ENCODE data around the gene BICC1. TPM values are rescaled to one million over a fixed set of nuclear protein-coding genes. Genes with fewer than 3 reads are reported as not detected.

The BICC1 gene
- total RNA-seq, 1 experiment from 2014 or later = 13.9 TPM

DNA sequence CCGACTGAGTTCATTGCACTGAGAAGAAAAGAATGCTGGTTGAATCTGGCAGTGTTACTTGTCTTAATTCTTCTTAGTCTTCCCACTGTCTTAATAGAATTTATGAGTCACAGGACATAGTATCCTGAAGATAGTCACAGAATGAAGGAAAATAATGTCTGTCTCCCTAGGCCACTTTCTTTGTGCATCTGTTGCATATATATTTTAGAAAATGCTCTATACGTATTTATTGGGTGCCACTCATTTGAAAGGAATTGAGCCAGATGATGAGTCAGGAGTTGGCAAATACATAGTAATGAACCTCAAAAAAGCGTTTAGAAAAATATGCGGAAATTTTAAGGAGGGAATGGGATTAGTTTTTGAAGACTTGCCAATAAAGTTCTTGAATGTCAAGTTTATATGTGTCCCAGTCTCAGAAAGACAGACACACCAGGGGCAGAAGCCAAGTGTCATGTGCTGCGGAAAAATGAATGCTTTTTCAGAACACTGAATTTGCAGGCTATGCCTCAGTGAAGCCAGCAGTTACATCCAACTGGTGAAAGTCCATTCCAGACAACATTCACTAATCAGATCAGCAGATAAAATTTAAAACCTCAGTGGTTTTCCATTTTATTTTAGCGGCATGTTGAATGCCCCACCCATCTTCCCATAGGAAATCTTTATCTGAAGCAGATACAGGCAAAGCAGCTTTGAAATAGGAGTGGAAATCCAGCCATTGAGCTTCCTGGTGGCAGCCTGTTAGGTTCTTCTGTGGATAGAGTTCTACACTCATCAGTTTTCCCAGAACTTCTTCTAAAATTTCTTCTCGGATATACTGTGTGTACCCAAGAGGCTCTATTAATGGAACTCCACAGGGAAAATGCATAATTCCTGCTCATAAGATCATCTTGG, 308.4 kb downstream of the BICC1 start:
- TF ChIP-seq EZH2 (IDR thresholded peaks at IDR 0.05; ENCODE audit: low read length, unreplicated experiment) (no peak), EZH2phosphoT487 (IDR thresholded peaks at IDR 0.05; ENCODE audit: borderline replicate concordance, low read length) (no peak)
- TF ChIP-seq, protein P1, sequence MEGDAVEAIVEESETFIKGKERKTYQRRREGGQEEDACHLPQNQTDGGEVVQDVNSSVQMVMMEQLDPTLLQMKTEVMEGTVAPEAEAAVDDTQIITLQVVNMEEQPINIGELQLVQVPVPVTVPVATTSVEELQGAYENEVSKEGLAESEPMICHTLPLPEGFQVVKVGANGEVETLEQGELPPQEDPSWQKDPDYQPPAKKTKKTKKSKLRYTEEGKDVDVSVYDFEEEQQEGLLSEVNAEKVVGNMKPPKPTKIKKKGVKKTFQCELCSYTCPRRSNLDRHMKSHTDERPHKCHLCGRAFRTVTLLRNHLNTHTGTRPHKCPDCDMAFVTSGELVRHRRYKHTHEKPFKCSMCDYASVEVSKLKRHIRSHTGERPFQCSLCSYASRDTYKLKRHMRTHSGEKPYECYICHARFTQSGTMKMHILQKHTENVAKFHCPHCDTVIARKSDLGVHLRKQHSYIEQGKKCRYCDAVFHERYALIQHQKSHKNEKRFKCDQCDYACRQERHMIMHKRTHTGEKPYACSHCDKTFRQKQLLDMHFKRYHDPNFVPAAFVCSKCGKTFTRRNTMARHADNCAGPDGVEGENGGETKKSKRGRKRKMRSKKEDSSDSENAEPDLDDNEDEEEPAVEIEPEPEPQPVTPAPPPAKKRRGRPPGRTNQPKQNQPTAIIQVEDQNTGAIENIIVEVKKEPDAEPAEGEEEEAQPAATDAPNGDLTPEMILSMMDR (conservative IDR thresholded peaks at IDR 0.05; ENCODE audit: low read depth, low read length) = no peak
- no peaks in the 10 kb centered on the region for H3K9me3 ChIP-seq (ENCODE audit: low read length)
- DNase-seq (peak; percentile 100), ATAC-seq (peak; percentile 91)
- H3K9ac ChIP-seq (ENCODE audit: low read length) = peak overlapping the region; percentile 13
- H3K4me1 ChIP-seq (ENCODE audit: insufficient read depth, low read length) = peaks cover 49% of the 10 kb centered on the region
- H3F3A ChIP-seq (ENCODE audit: low read length, unreplicated experiment) = peaks cover 13% of the 10 kb centered on the region
- H3K27me3 ChIP-seq (ENCODE audit: low read length) = no peaks in the 10 kb centered on the region
- no peaks in the 10 kb centered on the region for H4K20me1 ChIP-seq (ENCODE audit: low read length)
- peak overlapping the region; percentile 23 for H2AFZ ChIP-seq (ENCODE audit: low read length)
- H3K9me2 ChIP-seq (replicated peaks; ENCODE audit: low read length) = no peaks in the 10 kb centered on the region
- ChIA-PET POLR2A (ENCODE audit: unreplicated experiment) (no interaction called here), CTCF (no interaction called here)
- peak overlapping the region; percentile 21 for H3K4me3 ChIP-seq (ENCODE audit: low read length)
- peak overlapping the region; percentile 81 for H3K27ac ChIP-seq (ENCODE audit: low read length)
- no TSS peak for BruUV-seq (replicated peaks)
- intact Hi-C loops (cut with micrococcal nuclease) = loop anchor here (1.0 to 2.0 kb wide), 3 partner anchors 10 to 35 kb away; no protein-coding TSS in a partner anchor
- no peaks in the 10 kb centered on the region for H3K36me3 ChIP-seq (ENCODE audit: low read depth, low read length)
- no peaks in the 10 kb centered on the region for H3K79me2 ChIP-seq (ENCODE audit: low read length)
- H3K4me2 ChIP-seq (ENCODE audit: low read length) = peak overlapping the region; percentile 71

DNA sequence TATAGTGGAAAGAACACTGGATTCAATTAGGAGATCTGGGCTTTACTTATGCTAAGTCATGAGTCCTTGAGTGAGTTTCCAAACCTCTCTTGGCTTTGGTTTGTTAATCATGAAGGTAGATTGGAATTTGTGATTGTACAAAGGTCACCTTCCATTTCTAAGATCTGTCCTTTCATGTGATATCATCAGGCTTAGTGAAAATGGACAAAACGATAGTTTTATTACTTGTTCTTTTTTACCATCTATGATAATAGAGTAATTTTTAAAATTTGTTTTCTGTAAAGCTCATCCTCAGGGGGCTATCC, 309.0 kb downstream of the BICC1 start:
- Histone ChIP-seq H3K4me3 (ENCODE audit: low read length) (peak overlapping the region; percentile 21; the same call in 1 of the 2 replicates), H3K4me1 (ENCODE audit: insufficient read depth, low read length) (peaks cover 49% of the 10 kb centered on the region), H3K9ac (ENCODE audit: low read length) (peak overlapping the region; percentile 11), H3K27ac (ENCODE audit: low read length) (peak overlapping the region; percentile 81), H3K36me3 (ENCODE audit: low read depth, low read length) (no peaks in the 10 kb centered on the region), H4K20me1 (ENCODE audit: low read length) (no peaks in the 10 kb centered on the region), H2AFZ (ENCODE audit: low read length) (peak overlapping the region; percentile 23; the same call in 1 of the 2 replicates), H3K4me2 (ENCODE audit: low read length) (peak overlapping the region; percentile 71), H3K9me3 (ENCODE audit: low read length) (no peaks in the 10 kb centered on the region), H3K9me2 (replicated peaks; ENCODE audit: low read length) (no peaks in the 10 kb centered on the region), H3K27me3 (ENCODE audit: low read length) (no peaks in the 10 kb centered on the region), H3F3A (ENCODE audit: low read length, unreplicated experiment) (peaks cover 13% of the 10 kb centered on the region), H3K79me2 (ENCODE audit: low read length) (no peaks in the 10 kb centered on the region)
- CTCF ChIA-PET = no interaction called here
- intact Hi-C loops (cut with micrococcal nuclease) = loop anchor here (2.0 kb wide), 1 partner anchor 15 kb away; no protein-coding TSS in a partner anchor
- ATAC-seq (no peak), DNase-seq (peak; percentile 44)
- POLR2A ChIA-PET (ENCODE audit: unreplicated experiment) = no interaction called here
- no peak for TF ChIP-seq EZH2 (IDR thresholded peaks at IDR 0.05; ENCODE audit: low read length, unreplicated experiment)
- TF ChIP-seq EZH2phosphoT487 (IDR thresholded peaks at IDR 0.05; ENCODE audit: borderline replicate concordance, low read length) = no peak
- TF ChIP-seq, protein P1 (conservative IDR thresholded peaks at IDR 0.05; ENCODE audit: low read depth, low read length) = no peak
- BruUV-seq (replicated peaks) = no TSS peak

DNA sequence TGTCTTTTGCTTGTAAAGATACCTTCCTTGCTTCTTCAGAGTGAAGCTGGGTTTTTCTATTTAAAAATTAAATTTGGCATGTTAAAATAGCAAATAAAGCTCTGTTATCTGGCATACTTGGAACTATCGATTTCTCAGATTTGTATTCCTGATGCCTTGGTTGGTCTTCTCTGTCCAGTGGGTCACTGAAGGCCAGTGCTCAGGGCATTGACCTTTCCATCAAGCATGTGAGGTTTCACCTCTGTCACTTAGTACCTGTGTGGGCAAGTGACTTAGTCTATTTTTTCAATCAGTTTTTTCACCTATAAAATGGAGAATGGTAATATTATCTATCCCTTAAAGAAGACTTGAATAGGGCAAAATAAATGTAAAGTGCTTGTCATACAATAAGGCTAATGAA, 311.3 kb downstream of the BICC1 start:
- H3K4me1 ChIP-seq (ENCODE audit: insufficient read depth, low read length) = peaks cover 37% of the 10 kb centered on the region
- DNase-seq = no peak
- ATAC-seq = no peak
- H3K4me3 ChIP-seq (ENCODE audit: low read length) = no peak overlapping the region
- H3K79me2 ChIP-seq (ENCODE audit: low read length) = no peaks in the 10 kb centered on the region
- H3K27ac ChIP-seq (ENCODE audit: low read length) = no peak overlapping the region
- H3K36me3 ChIP-seq (ENCODE audit: low read depth, low read length) = no peaks in the 10 kb centered on the region
- POLR2A ChIA-PET (ENCODE audit: unreplicated experiment) = no interaction called here
- intact Hi-C loops (cut with micrococcal nuclease) = no loop called here
- no peaks in the 10 kb centered on the region for H3K27me3 ChIP-seq (ENCODE audit: low read length)
- no peaks in the 10 kb centered on the region for H3K9me2 ChIP-seq (replicated peaks; ENCODE audit: low read length)
- CTCF ChIA-PET = no interaction called here
- no peak overlapping the region for H3K4me2 ChIP-seq (ENCODE audit: low read length)
- no peak overlapping the region for H3K9ac ChIP-seq (ENCODE audit: low read length)
- no TSS peak for BruUV-seq (replicated peaks)
- H4K20me1 ChIP-seq (ENCODE audit: low read length) = no peaks in the 10 kb centered on the region
- TF ChIP-seq, protein P1 (conservative IDR thresholded peaks at IDR 0.05; ENCODE audit: low read depth, low read length) = no peak
- TF ChIP-seq EZH2 (IDR thresholded peaks at IDR 0.05; ENCODE audit: low read length, unreplicated experiment) = no peak
- no peak for TF ChIP-seq EZH2phosphoT487 (IDR thresholded peaks at IDR 0.05; ENCODE audit: borderline replicate concordance, low read length)
- peaks cover 13% of the 10 kb centered on the region for H3F3A ChIP-seq (ENCODE audit: low read length, unreplicated experiment)
- H2AFZ ChIP-seq (ENCODE audit: low read length) = no peak overlapping the region
- no peaks in the 10 kb centered on the region for H3K9me3 ChIP-seq (ENCODE audit: low read length)

Measured in PC-3 (cell line).